Right lobe of liver (tissue), 6 donors: Measurements from ENCODE around the gene SLC25A53. TPM values are rescaled to one million over a fixed set of nuclear protein-coding genes. Genes with fewer than 3 reads are reported as not detected.
"Not testable (repeated sequence)": the region's sequence is repeated elsewhere in the genome, so short reads cannot be mapped to it uniquely, and the experiment has no call there.

Experiments
- ATAC-seq, 4 donors: fragments of 200-7000 bp; cut with Tn5 transposase; one replicate each; pipeline ENCODE4 v1.9.1; 2020; ENCODE audit warnings: mild to moderate bottlenecking in 4 of 4, moderate library complexity in 4 of 4
- DNase-seq, 3 donors: peaks; one replicate each; pipeline ENCODE4 v3.0.0-alpha.2; 2020
- H3K27ac ChIP-seq, 3 donors: fragments of 200-600 bp; one replicate each; pipeline ENCODE4 v1.8.0; 2022
- H3K27me3 ChIP-seq, 2 donors: fragments of 200-600 bp; one replicate each; pipeline ENCODE4 v1.8.0; 2022
- H3K36me3 ChIP-seq, 4 donors: fragments of 200-600 bp; sonication (generic) in 1 of 4; one replicate each; pipeline versions ENCODE4 v1.5.1 to v1.8.0; 2017 to 2022; ENCODE audit warnings: control low read depth in 1 of 4
- H3K4me1 ChIP-seq, 4 donors: fragments of 200-600 bp; sonication (generic) in 1 of 4; one replicate each; pipeline versions ENCODE4 v1.5.1 to v1.8.0; 2017 to 2022; ENCODE audit warnings: control low read depth in 1 of 4
- H3K4me3 ChIP-seq, 3 donors: fragments of 200-600 bp; one replicate each; pipeline ENCODE4 v1.8.0; 2022
- H3K9me3 ChIP-seq, 4 donors: fragments of 200-600 bp; sonication (generic) in 1 of 4; one replicate each; pipeline versions ENCODE4 v1.5.1 to v1.8.0; 2017 to 2022; ENCODE audit warnings: control low read depth in 1 of 4
- CTCF ChIP-seq, 4 donors: fragments of 200-600 bp in 3 of 4; fragments of 450-650 bp in 1 of 4; IDR thresholded peaks; one replicate each; pipeline versions ENCODE4 v1.5.1 to v1.8.0; 2016 to 2022; ENCODE audit warnings: antibody characterized with exemption in 4 of 4, mild to moderate bottlenecking in 2 of 4
- POLR2A ChIP-seq: fragments of 450-650 bp; IDR thresholded peaks from one replicate; pipeline ENCODE4 v1.6.1; 2017; ENCODE audit warnings: antibody characterized with exemption, mild to moderate bottlenecking
- WGBS: methylation state at CpG from one replicate; pipeline ENCODE4 v1.1.6; 2018; ENCODE audit warnings: low coverage, low lambda C conversion rate; ENCODE audit not compliant: insufficient coverage; ENCODE audit errors: missing lambda C conversion rate; 5-methylcytosine and 5-hydroxymethylcytosine counted together
- intact Hi-C, 2 donors: fragments of 100-400 bp; cut with DNase I; formaldehyde crosslinking; loops; one replicate each; pipeline versions ENCODE4 v1.11.2 to v1.14.1; 2022
- total RNA-seq, 6 experiments: library from RNA; depleted of rRNA in 2 of 6; stranded (reverse); fragments of >200 nt in 2 of 6; fragmentation: NEBNext Ultra II Directional in 3 of 6; extraction: Animal tissue kit (Norgen Biotek cat#: 25700) in 3 of 6; gene quantifications; one replicate each; pipeline versions ENCODE4 v1.1.0 to v1.2.4, GENCODE V29; 2016 to 2023
- donor health status: DM: no; HTN: yes; CAD: no.
- donor health status: DM: no; HTN: no; CAD: no.
- donor health status: DM: no; HTN: no; CAD: no.
- donor health status: DM: no; HTN: yes; CAD: no.
- donor health status: DM: no; HTN: yes; CAD: no.

The SLC25A53 gene
- total RNA-seq, 6 experiments from 2014 or later = 2.2 to 4.1 (median 3.2) TPM

- TF ChIP-seq CTCF (IDR thresholded peaks at IDR 0.05) (no peak), POLR2A (no peak)
- Histone ChIP-seq H3K4me3 (no peak overlapping the region), H3K36me3 (no peaks in the 10 kb centered on the region), H3K9me3 (no peaks in the 10 kb centered on the region), H3K27me3 (peaks cover 0 to under 1% of the 10 kb centered on the region in 2 donors), H3K27ac (no peak overlapping the region), H3K4me1 (no peaks in the 10 kb centered on the region)
- no peak for DNase-seq
- 80% methylated on average over 1 of the region's 7 CpGs for WGBS
- intact Hi-C loops = no loop called here
- ATAC-seq = no peak
These were observed 70.9 kb downstream of the SLC25A53 start for GRCh38 chrX:104085919-104086318.

GRCh38 chrX:104085477-104085876, 71.3 kb downstream of the SLC25A53 start:
- no peak overlapping the region for H3K4me3 ChIP-seq
- DNase-seq (no peak), ATAC-seq (no peak)
- no peaks in the 10 kb centered on the region for H3K27me3 ChIP-seq
- H3K9me3 ChIP-seq = no peaks in the 10 kb centered on the region
- intact Hi-C loops = no loop called here
- 67% methylated on average over 1 of the region's 7 CpGs for WGBS
- TF ChIP-seq POLR2A (no peak), CTCF (IDR thresholded peaks at IDR 0.05) (no peak)
- no peaks in the 10 kb centered on the region for H3K36me3 ChIP-seq
- H3K4me1 ChIP-seq = no peaks in the 10 kb centered on the region
- H3K27ac ChIP-seq = no peak overlapping the region

GRCh38 chrX:104084534-104085277, 72.1 kb downstream of the SLC25A53 start:
- H3K27me3 ChIP-seq = no peaks in the 10 kb centered on the region
- no peaks in the 10 kb centered on the region for H3K9me3 ChIP-seq
- H3K4me1 ChIP-seq = no peaks in the 10 kb centered on the region
- H3K4me3 ChIP-seq = no peak overlapping the region
- ATAC-seq = peak in 1 of 4 donors; percentile 18
- intact Hi-C loops = no loop called here
- H3K27ac ChIP-seq = no peak overlapping the region
- WGBS = 70% methylated on average over 2 of the region's 5 CpGs
- H3K36me3 ChIP-seq = no peaks in the 10 kb centered on the region
- DNase-seq = no peak
- TF ChIP-seq CTCF (IDR thresholded peaks at IDR 0.05) (no peak), POLR2A (no peak)

GRCh38 chrX:104084063-104084462, 72.7 kb downstream of the SLC25A53 start:
- no peaks in the 10 kb centered on the region for H3K27me3 ChIP-seq
- H3K4me1 ChIP-seq = no peaks in the 10 kb centered on the region
- H3K27ac ChIP-seq = no peak overlapping the region
- H3K9me3 ChIP-seq = no peaks in the 10 kb centered on the region
- H3K4me3 ChIP-seq = no peak overlapping the region
- intact Hi-C loops = no loop called here
- TF ChIP-seq CTCF (IDR thresholded peaks at IDR 0.05) = no peak
- TF ChIP-seq POLR2A = no peak
- no peak for DNase-seq
- peak in 1 of 4 donors; percentile 20 for ATAC-seq
- WGBS = no CpG with 5 or more reads among the region's 4 CpGs
- no peaks in the 10 kb centered on the region for H3K36me3 ChIP-seq

GRCh38 chrX:104077854-104078253, 79.0 kb downstream of the SLC25A53 start:
- ATAC-seq, H3K36me3 ChIP-seq, H3K27ac ChIP-seq, H3K4me3 ChIP-seq, H3K4me1 ChIP-seq, DNase-seq, intact Hi-C loops, H3K27me3 ChIP-seq, H3K9me3 ChIP-seq: not testable (repeated sequence)
- no CpG with 5 or more reads among the region's 6 CpGs for whole genome bisulfite sequencing

- DNase-seq, intact Hi-C loops, H3K27me3 ChIP-seq, H3K9me3 ChIP-seq, H3K4me1 ChIP-seq, H3K36me3 ChIP-seq, H3K27ac ChIP-seq, H3K4me3 ChIP-seq: not testable (repeated sequence)
- peak; percentile 50 to 72 (median 56) for ATAC-seq
- WGBS = no CpG with 5 or more reads among the region's 46 CpGs
These were observed 80.9 kb downstream of the SLC25A53 start, which contains the start of gene TMSB15C for GRCh38 chrX:104075778-104076445. Gene TMSB15C, minus strand, starts transcription at chrX:104076236.

GRCh38 chrX:104062636-104063035, 94.2 kb downstream of the SLC25A53 start:
- not testable (repeated sequence) for DNase-seq
- 80% methylated on average over 1 of the region's 18 CpGs for WGBS

More at GRCh38 chrX:104062636-104063035, 94.2 kb downstream of the SLC25A53 start:
- H3K9me3 ChIP-seq, H3K4me1 ChIP-seq, H3K4me3 ChIP-seq, H3K27me3 ChIP-seq, intact Hi-C loops, H3K27ac ChIP-seq, H3K36me3 ChIP-seq: not testable (repeated sequence)
- peak in 1 of 4 donors; percentile 17 for ATAC-seq
